ENCODE data around the gene RSU1.

The RSU1 gene

DNA sequence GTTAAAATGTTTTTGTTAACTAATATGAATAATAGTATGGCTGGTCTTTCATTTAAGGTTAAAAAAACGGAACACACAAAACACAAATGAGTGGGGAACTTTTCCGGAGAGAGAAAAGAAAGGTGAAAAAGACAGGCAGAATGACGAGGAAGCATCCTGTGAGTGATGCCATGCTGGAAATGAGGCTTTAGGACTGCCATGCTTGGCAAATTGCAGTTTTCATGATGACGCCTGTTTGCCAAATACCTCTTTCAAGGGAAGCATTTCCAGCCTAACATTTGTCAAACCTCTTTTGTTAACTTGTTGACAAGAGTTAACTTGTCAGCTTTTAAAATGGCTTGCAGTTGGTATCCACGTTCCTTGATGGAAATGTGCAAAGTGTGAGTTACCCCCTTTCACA, 127.5 kb downstream of the RSU1 start:
- DNase-seq (ENCODE audit: extremely low spot score, insufficient read length, low read depth) (no peak), FAIRE-seq (no peak)

DNA sequence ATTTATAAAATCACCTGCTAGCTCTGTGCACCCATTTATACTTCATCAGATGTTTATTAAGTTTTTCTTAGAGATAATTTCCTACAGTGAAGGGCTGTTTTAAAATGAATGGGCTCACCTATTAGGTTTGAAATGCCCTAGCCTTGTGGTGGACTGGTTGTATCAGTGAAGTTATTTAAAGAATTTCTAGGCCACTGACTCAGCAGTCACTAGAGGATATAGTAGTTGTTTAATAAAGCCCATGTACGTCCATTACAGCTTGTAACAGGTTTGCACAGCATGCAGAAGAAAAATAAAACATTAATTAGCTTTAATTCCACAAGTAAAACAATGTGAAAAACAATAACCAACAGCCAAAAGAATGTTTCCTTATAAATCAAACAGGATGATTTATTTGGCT, 128.0 kb downstream of the RSU1 start:
- FAIRE-seq (no peak), DNase-seq (ENCODE audit: extremely low spot score, insufficient read length, low read depth) (no peak)

DNA sequence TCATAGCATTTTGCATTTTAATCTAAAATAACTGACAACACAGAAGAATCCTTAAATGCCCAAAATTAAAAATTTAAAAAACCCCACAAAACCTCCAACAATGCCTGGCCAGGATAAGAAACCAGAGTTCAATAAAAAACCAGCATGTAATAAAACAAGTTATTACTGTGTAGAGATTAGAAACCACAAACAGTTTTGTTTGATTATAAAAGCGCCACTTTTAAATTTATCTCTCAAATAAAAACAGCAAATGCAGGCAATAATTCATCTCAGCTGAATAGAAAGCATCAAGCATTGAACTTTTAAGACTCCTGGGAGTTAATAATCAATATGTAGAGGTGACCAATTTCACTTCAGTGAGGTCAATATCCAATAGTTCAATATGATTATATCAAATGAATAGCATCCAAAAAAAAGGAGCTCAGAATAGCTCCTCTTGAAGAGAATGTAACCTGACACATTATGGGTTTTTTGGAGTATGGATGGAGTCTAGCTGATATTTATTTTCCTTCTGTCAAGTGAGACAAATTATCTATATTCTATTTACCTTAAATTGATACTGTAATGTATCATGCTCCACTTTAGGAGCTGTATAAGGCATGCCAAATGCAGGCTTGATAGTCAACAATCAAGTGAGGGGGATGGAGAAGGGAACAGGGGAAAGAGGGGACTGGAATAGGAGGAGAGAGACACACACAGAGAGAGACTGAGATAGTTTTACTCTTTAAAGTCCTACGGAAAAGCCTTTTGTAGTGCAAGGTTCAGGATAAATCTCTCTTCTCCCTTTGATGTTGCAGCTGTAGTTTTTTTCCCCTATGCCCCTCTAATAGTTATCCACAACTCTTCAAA, 130.9 kb downstream of the RSU1 start:
- DNase-seq (ENCODE audit: extremely low spot score, insufficient read length, low read depth), result no peak
- FAIRE-seq, result no peak

DNA sequence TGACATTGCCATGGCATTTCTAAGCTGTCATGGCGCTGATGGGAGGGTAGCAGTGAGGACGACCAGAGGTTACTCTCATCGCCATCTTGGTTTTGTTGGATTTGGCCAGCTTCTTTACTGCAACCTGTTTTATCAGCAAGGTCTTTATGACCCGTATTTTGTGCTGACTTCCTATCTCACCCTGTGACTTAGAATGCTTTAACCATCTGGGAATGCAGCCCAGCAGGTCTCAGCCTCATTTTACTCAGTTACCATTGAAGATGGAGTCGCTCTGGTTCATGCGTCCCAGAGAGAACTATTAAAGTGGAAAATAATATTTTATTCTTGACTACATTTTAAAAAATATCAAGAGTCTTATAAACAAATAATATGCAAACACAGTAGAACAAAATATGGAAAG, 131.7 kb downstream of the RSU1 start:
- DNase-seq (ENCODE audit: extremely low spot score, insufficient read length, low read depth) (no peak), FAIRE-seq (no peak)

DNA sequence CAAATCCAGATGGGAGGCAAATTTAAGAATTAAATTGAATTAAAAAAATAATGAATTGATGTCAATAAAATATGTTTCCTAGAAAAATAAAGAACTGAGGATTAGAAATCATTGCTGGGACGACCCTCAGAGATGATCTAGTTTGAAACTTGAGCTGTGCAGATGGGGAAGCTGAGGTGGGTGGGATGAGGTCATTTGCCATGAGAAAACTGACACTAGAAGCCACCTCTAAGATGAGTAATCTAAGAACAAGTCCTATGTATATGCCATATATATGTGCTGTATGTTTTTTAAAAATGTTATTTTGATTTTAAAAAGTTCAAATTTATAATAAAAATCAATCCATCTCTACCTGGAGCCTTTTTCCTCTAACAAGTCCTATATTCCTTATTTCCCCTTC, 135.7 kb downstream of the RSU1 start:
- FAIRE-seq (no peak), DNase-seq (ENCODE audit: extremely low spot score, insufficient read length, low read depth) (no peak)

DNA sequence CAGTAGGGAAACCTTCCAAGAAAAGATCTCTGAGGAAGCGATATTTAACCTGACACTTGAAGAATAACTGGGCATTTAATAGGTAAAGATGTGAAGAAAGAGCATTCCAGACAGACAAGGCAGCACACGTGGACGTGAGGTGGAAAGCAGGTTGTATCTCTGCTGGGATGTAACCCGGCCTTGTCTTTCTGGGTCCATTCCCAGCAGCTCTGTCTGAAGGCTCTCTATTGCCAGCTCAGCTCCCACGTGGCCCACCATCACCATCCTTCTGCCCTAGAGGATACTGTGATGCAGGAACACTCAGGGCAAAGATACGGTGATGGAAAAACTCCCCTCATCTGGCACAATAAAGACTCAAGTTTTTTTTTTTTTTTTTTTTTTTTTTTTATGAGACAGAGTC, 137.7 kb downstream of the RSU1 start:
- no peak for DNase-seq (ENCODE audit: extremely low spot score, insufficient read length, low read depth)
- FAIRE-seq, result no peak

DNA sequence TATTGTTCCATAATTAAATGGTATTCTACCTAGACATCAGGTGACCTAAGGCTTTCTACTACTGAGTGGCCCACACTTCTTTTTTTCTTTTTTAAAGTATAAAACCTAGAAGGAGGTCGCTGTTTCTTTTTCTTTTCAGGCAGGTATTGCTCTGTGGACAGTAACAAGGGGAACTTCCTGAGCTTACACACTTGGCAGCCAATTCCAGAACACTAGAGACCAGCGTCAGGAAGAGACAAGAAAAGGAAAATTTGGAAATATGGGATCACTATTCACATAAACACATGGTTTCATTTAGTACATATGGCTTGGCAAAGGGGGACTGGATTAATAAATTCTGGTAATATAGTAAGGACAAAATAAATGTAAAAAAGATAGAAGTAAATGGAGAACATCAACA, 141.9 kb downstream of the RSU1 start:
- DNase-seq (ENCODE audit: extremely low spot score, insufficient read length, low read depth) (no peak), FAIRE-seq (no peak)

DNA sequence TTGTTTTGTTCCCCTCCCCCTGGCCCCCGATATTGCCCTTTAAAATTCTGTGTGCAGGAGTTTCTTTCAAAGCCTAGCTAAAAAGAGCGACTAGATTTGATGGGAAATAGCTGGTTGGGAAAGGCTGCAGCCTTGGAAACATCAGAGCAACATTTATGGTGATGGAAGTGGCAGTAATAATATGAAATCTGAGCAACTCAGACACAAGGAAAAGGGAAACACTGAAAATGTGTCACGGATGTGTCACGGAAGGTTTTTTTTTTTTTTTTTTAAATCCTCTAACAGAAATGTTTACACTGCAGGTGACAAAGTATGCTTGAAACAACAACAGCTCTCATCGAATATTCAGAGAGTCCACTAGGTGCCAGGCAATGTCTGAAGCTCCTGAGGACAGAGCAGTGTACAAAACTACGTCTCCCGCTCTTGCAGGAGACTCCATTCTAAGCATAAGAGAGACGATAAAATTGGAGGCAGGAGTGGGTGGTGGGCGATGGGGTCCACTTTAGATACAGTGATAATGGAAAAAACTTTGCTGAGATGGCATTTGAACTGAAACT, 143.0 kb downstream of the RSU1 start:
- FAIRE-seq (no peak), DNase-seq (ENCODE audit: extremely low spot score, insufficient read length, low read depth) (no peak)

DNA sequence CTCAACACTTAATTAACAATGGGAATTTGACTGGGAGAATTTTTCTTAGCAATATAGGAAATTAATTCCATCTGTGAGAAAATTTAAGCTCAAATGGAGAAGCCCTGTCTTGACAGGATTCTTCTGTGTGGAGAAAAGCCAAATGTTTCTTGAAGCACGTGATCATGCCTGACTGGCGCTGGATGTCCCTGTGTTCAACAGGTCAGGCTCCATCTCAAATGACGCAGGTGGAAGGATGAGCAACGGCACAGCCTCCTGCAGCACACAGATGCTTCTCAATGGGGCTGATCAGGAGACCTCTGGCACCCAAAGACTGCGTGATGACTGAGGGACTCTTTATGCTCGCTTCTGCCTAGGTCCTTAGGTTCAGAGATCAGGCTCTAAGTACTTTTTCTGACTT, 143.8 kb downstream of the RSU1 start:
- no peak for FAIRE-seq
- no peak for DNase-seq (ENCODE audit: extremely low spot score, insufficient read length, low read depth)

DNA sequence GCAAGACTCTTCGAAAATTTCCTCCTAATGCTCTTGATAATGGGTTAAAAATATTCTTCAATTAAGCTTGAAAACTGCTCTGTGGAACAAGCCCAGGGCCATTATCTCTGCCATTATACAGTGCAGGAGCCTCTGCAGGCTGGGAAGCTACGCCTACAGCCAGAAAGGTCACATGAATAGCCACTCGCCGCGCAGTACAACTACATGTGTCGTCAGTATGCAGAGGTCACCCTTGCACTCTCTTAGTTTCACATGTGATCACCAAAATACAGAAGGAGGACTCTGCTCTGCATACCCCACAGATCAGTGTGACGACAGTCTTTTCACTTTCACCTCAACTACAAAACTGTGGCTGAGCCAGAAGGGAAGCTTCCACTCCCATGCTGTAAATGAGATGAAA, 153.8 kb downstream of the RSU1 start:
- DNase-seq (ENCODE audit: extremely low spot score, insufficient read length, low read depth) (no peak), FAIRE-seq (no peak)

DNA sequence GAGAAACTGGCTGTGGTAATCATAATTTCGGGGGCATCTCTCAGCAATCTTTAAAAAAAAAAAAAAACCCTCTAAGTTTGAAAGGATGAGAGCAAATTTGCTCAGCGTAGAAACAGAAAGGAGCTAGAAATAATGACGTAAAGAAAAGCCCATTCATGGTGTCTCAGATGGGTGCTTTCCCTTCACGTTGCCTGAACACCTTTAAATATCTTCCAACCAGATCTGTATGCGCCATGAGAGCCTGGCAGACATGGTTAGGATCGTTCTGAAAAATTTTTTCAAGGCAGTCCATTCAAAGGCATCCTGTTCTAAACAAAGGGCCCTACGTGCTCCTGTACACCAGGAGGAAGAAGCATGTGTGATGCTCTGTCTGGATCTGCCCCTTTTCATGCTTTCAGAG, 154.3 kb downstream of the RSU1 start:
- DNase-seq (ENCODE audit: extremely low spot score, insufficient read length, low read depth), result no peak
- no peak for FAIRE-seq

DNA sequence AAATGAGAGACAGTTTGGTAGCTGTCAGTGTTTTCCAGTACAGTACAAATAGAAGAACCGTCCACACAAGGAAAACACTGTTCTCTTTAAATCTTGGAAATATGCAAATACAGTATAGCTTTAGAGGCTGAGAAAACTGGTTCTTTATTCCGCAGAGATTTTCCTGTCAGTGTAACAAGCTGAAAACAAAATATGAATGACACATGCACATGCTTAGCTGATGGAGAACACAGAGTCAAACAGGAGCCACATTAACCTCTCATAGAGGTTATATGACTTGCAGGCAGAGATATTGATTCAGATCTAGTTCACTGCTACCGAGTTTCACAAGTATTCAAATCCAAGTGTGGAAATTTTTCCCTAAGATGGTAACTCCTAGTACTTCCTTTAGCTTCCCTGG, 160.3 kb downstream of the RSU1 start:
- FAIRE-seq (no peak), DNase-seq (ENCODE audit: extremely low spot score, insufficient read length, low read depth) (no peak)

DNA sequence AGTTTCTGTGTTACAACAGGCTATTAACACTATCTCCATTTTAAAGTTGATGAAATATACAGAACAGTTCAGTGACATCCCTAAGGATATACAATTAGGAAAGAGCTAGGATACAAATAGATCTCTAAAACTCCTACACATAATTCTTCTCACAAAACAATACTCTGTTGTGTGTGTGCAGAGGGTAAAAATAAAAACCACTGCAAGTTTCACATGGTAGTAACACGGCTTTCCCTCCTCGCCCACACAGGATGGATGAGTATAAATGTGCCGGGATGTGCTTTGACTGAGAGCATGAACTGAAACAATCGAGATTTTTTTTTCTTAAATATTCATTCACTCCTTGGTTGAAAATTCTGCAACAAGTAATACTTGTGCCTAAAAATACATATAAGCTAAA, 164.0 kb downstream of the RSU1 start:
- FAIRE-seq (peak; percentile 62), DNase-seq (ENCODE audit: extremely low spot score, insufficient read length, low read depth) (no peak)

DNA sequence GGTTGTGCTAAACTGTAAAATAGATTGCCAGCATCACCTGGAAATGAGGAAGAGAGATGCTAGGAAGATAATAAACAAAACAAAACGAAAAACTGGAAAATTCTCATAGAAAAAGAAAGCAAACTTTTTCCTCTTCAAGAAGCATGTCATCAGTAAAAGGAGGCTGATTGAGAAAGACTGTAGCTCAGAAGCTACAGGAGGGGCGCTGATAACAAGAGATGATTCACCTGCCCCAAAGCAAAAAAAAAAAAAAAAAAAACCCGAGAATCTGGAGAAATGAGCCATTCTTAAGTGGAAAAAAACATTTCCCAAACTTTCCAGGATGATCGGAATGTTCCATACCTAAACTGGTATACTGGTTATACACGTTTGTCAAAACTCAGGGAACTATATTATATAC, 165.1 kb downstream of the RSU1 start:
- no peak for DNase-seq (ENCODE audit: extremely low spot score, insufficient read length, low read depth)
- no peak for FAIRE-seq

DNA sequence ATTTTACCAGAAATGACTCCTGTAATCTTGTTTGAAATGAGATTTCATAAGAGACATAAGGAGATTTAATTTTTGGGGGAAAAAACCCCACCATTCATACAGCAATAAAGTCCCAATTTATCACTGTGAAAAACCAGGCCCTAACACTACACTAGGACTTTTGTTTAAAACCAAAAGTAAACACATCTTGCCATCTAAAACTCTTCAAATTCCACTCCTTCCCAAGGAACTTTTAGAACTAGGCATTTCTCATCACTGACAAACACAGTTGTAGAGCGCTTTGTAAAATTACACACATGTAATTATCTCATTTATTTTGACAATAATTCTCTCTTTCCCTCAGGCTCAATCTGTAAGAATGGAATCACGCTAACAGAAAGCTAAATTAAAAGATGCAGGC, 167.5 kb downstream of the RSU1 start:
- no peak for FAIRE-seq
- DNase-seq (ENCODE audit: extremely low spot score, insufficient read length, low read depth), result no peak

DNA sequence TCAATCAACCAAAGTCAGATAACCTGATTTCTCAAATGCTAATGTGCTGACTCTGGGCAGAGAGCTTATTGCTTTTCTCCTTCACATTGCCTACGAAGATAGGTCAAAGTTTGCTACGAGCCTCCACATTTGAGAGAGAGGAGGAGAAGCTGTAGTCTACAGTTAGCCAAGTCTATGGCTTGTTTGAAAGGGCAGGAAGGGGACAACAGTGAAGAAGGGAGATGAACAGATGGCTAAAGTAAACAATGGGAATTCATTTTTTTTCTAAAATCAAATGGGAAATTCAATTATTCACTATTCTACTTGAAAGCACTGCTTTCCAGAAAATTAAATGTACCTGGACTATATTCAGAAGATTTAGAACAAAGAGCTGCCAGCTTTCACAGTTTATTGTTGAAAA, 168.9 kb downstream of the RSU1 start:
- FAIRE-seq (no peak), DNase-seq (ENCODE audit: extremely low spot score, insufficient read length, low read depth) (no peak)

DNA sequence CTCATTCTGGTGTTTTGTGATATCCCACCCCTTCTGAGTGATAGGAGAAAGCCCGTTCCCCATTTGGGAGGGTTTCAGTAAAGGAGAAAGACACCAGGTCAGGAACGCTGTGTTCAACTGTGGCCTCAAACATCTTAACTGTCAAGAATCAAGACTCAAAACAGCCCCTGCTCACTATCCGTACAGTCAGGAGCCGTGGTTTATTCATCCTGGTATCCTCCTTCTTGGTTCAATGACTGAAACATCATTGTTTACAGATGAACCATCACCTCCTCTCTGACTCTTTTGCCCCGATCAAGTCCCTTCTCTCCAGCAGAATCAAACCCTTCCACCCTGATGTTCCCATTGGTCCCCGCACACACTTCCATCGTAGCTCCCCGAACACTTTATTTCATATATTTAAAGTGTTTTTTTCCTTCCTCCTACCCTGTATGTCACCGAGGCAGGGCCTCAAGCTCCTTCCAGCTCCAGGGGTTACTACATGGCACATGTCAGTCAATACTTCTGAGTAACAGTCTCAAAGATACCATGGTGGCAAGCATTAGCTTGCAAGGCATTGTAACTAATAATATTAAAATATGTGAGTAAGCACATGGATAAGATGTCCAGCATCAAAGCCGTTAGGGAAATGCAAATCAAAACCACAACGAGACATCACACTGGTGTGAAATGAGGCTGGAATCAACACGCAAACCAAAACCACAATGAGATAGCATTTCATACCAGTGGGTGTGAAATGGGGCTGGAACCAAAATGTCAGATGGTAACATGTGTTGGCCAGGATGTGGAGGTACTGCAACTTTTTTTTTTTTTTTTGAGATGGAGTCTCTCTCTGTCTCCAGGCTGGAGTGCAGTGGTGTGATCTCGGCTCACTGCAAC, 170.8 kb downstream of the RSU1 start:
- no peak for FAIRE-seq

DNA sequence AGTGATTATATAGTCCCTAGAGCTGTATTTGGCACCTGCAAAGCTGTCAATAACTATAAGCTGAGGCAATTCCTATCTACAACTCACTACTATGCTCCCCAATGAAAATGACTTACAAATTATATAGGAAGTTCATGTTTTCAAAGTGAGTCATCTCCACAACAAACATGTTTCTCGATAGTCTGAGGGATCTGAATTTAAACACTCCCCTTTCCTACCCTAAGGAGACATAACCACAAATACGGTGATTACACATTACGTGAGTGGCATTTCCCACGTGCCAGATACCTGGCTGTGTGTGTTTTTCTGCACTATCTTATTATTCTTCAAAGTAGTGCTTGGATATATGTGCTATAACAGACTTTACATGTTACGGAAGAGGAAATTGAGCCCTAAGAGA, 173.1 kb downstream of the RSU1 start:
- DNase-seq (ENCODE audit: extremely low spot score, insufficient read length, low read depth) (no peak), FAIRE-seq (no peak)

More for the DNA sequence above, 170.8 kb downstream of the RSU1 start:
- DNase-seq (ENCODE audit: extremely low spot score, insufficient read length, low read depth), result no peak

DNA sequence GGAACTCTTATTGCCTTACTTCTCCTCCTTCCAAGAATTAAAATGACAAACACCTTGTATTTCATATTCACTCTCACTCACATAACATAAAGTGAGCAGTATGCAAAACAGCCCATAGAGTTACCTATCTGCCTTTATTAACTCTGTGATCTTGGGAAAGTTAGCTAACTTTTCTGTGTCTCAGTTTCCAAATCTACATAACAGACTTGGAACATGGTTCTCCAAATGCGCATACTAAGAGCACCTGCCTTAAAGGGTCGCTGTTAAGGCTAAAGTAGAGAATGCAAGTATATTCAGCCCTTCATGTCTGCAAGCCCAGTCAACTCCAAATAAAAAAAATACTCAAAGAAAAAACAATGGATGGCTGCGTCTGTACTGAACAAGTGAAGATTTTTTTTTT, 173.7 kb downstream of the RSU1 start:
- DNase-seq (ENCODE audit: extremely low spot score, insufficient read length, low read depth) (no peak), FAIRE-seq (no peak)

DNA sequence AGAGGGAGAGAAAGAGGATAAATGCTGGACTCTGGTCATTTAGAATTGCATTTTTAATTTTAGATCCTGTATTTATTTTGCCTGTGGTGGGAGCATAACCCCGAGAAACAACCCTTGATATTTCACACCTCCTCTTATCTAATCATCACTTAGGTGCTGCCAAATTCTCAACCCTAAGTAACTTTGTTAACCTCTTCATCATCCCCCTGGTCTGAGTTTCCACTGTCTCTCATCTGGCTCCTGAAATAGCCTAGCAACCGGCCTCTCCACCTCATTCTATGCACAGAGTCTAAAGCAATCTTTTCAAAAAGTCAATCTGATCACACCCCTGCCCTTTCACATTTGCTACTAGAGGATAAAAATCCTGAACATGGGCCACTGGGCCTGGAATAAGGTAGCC, 177.1 kb downstream of the RSU1 start:
- FAIRE-seq, result no peak

DNA sequence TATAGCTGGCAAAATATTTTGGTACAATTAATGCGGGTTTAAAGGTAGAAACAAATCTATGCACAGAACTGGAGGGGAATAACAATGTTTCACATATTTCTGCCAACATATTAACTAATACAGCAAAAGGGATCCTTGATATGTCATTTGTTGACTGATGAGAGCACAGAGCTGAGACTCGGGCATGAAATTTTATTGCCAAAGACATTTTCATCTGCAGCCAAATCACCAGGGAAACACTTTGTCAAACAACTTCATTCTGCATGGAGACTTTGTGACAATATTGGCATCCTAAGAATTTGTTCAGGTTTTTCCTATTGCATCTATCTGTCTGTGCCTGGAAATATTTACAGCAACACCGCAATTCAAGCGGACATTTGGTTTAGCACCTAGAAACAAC, 177.8 kb downstream of the RSU1 start:
- FAIRE-seq, result no peak
- DNase-seq (ENCODE audit: extremely low spot score, insufficient read length, low read depth), result no peak

More for the DNA sequence above, 177.1 kb downstream of the RSU1 start:
- no peak for DNase-seq (ENCODE audit: extremely low spot score, insufficient read length, low read depth)
